GM12891 (cell line): Measurements from ENCODE around the gene C12orf60.

Experiments
- POLR2A ChIP-seq: IDR thresholded peaks from 2 replicates; pipeline ENCODE4 v1.6.1; 2011; ENCODE audit warnings: low read depth, low read length, control low read depth
- POLR2AphosphoS5 ChIP-seq: IDR thresholded peaks from 2 replicates; pipeline ENCODE4 v1.6.1; 2011; ENCODE audit warnings: low read depth, low read length, control low read depth
- SPI1 ChIP-seq: IDR thresholded peaks from 2 replicates; pipeline ENCODE4 v1.6.1; 2011; ENCODE audit warnings: low read depth, low read length, control low read depth
- TAF1 ChIP-seq: IDR thresholded peaks from 2 replicates; pipeline ENCODE4 v1.6.1; 2011; ENCODE audit warnings: low read depth, low read length, control low read depth

GRCh38 chr12:14769969-14770495 lies 33.4 kb upstream of the C12orf60 start:
- TF ChIP-seq TAF1 (peak; percentile 45; the same call in 1 of the 2 replicates), POLR2AphosphoS5 (peak; percentile 90), SPI1 (0 out of 2 replicates have a peak, but pooled peaks have one; percentile 10), POLR2A (peak; percentile 93)
